DND-41 (cell line): Measurements from ENCODE around the gene UNC119.

Experiments used
- EZH2 ChIP-seq: IDR thresholded peaks from 3 replicates; pipeline ENCODE4 v1.6.1; 2012; ENCODE audit warnings: borderline replicate concordance, low read depth, mild to moderate bottlenecking, moderate library complexity, low read length, inconsistent platforms; ENCODE audit not compliant: severe bottlenecking
- TF ChIP-seq, protein P1 (sequence below): IDR thresholded peaks from 2 replicates; pipeline ENCODE4 v1.5.1; 2012; ENCODE audit warnings: borderline replicate concordance, low read length, moderate library complexity, mild to moderate bottlenecking; ENCODE audit not compliant: poor library complexity, severe bottlenecking; ENCODE audit errors: extremely low read depth

DNA sequence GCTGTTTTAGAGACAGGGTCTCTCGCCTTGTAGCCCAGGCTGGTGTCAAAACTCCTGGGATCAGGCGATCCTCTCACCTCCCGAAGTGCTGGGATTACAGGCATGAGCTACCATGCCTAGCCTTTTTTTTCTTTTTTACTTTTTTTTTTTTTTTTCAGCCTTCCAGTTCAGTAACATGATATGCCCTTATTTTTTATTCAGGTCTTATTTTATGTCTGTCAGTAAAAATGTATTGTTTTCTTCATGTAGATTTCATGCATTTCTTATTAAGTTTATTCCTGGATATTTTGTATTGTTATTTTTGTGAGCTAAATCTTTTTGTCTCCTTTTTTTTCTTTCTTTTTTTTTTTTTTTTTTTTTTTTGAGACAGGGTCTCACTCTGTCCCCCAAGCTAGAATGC, 49.0 kb downstream of the UNC119 start:
- TF ChIP-seq, protein P1, sequence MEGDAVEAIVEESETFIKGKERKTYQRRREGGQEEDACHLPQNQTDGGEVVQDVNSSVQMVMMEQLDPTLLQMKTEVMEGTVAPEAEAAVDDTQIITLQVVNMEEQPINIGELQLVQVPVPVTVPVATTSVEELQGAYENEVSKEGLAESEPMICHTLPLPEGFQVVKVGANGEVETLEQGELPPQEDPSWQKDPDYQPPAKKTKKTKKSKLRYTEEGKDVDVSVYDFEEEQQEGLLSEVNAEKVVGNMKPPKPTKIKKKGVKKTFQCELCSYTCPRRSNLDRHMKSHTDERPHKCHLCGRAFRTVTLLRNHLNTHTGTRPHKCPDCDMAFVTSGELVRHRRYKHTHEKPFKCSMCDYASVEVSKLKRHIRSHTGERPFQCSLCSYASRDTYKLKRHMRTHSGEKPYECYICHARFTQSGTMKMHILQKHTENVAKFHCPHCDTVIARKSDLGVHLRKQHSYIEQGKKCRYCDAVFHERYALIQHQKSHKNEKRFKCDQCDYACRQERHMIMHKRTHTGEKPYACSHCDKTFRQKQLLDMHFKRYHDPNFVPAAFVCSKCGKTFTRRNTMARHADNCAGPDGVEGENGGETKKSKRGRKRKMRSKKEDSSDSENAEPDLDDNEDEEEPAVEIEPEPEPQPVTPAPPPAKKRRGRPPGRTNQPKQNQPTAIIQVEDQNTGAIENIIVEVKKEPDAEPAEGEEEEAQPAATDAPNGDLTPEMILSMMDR: no peak
- no peak for TF ChIP-seq EZH2
